GM18505 (cell line): Measurements from ENCODE around the gene PIP5KL1.

Experiments
- ATAC-seq: cut with Tn5 transposase; IDR thresholded peaks from one replicate; pipeline ENCODE4 v1.9.1; 2021; ENCODE audit not compliant: unreplicated experiment
- POLR2A ChIP-seq: IDR thresholded peaks from 4 replicates; pipeline ENCODE4 v1.6.1; 2011; ENCODE audit warnings: borderline replicate concordance; ENCODE audit not compliant: insufficient read depth, insufficient read length; ENCODE audit errors: extremely low read depth

Gene PIP5KL1

DNA sequence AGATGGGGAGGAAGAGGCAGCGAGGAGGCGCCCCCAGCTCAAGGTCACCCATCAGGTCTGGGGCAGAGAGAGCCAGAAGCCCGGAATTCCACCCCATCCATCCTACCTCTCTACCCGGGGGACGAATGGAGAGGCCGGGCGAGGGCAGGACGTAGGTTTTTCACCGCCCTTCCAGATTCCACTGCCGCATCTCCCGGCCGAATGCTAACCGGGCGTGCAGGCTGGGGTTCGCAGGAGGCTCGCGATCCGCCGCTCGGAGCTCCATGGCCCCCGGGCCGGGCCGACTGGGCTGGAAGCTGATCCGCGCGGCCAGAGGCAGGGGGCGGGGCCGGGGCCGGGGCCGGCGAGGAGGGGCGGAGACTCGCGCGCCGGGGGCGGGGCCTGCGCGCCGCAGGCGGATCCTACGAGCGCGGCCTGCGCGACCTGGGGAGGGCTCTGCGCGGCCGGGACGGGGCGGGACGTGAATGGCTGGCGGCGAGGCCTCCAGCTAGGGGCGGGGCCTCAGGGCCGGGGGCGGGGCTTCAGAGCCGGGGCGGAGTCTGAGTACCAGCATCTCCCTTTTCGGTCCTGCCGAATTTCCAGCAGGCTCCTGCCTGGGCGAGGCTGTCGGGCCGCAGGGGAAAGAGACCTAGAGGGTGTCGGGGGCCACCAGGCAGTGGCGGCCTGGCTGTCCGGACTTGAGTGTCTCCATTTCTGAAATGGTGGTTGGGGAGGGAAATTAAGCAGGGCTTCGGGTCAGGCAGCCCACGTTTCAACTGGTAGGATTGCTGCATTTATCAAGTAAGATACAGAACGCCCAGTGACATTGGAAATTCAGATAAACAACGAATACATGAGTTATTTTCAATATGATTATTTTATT lies 13.6 kb downstream of the PIP5KL1 start, which contains the start of gene ST6GALNAC4:
Gene ST6GALNAC4, minus strand, starts transcription at position 322 of the 862 bp plus-strand sequence. CDS start 622 bp downstream, outside the sequence.
- ATAC-seq: peak; percentile 68
- peak; percentile 76 for TF ChIP-seq POLR2A

DNA sequence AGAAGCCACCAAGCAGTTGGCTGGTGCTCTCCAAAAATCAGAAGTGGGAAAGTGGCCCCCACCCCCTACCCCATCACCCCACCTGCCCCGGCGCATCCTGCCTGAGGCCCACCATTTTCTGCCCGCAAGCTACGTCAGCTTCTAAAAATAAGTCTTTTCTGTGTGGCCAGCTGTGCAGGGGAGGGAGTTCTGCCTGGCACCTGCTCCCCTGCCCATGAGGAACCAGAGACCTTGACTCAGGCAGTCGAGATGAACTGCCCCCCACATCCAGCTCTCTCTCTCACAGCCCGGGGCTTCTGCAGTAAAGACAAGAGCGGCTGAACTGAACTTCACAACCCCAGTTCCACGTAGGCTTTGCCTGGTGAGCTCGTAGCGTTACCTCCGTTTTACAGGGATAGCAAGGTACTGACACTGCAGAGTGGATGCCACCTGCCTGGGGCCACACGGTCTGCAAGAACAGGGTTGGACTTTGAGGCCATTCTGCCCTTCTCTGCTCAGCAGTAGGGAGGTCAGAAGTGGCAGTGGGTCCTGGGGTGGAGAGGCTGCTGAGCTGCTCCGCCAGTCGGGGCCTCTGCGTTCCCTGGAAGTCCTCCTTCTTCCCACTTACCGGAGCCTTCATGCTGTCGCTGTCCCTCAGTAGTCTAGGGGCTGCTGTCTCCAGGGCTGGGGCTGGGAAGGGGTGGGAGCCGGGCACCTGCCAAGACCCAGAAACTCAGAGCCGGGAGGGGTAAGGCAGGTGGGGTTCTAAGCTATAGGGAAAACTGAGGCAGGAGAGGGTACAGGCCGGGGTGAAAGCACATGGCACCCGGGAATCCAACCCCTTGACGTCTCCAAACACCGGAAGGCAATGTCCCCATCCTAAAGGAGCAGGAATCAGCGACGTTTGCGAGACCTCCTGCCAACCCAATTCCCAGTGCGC lies 14.5 kb downstream of the PIP5KL1 start:
- peak; percentile 24 for ATAC-seq

DNA sequence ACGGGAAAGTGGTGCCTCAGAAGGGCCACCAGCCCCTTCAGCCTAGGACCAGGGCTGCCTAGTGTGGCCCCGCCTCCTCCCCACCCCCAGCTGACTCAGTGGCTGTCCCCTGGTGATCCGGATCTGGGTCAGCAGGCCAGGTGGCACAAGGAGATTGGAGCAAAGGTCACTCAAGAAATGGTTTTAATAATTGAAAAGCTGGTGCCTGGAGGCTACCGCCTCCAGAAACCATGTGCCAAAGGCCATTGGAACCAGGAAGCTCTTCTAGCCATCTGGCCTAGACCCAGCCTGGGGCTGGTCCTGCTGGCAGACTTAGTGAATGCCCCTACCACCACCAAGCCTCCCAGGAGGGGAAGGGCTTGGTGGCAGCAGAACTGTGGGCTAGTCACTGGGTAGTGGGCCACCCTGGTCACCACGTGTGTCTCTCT lies 15.2 kb downstream of the PIP5KL1 start:
- TF ChIP-seq POLR2A: no peak
- no peak for ATAC-seq

More for the DNA sequence above, 14.5 kb downstream of the PIP5KL1 start:
- peak; percentile 60 for TF ChIP-seq POLR2A

DNA sequence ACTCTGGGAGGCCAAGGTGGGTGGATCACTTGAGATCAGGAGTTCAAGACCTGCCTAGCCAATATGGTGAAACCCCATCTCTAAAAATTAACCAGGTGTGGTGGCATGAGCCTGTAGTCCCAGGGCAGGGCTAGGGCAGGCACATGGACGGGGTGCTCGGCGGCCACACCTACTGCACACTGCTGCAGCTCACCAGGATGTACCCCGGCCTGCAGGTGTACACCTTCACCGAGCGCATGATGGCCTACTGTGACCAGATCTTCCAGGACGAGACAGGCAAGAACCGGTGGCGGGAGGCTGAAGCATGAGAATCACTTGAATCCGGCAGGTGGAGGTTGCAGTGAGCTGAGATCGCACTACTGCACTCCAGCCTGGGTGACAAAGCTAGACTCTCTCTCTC lies 16.9 kb downstream of the PIP5KL1 start:
- ATAC-seq: no peak
- TF ChIP-seq POLR2A: no peak

DNA sequence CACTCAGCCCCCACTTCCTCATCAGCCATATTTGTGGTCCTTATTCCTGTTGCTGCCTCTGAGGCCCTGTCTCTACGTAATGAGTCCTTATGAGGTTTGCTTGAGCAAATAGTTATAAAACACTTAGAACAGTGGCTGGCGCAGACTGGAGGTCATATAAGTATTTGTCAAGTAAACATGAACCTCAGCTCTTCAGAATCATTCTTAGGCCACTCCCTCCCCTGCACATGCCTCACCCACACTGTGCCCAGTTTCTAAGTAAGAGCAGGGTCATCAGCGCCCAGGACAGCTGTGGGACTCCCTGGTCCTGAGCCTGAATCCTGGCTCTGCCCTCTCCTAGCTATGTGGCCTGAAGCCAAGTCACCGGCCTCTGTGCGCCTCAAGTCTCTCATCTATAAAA lies 17.7 kb downstream of the PIP5KL1 start:
- no peak for ATAC-seq
- no peak for TF ChIP-seq POLR2A

DNA sequence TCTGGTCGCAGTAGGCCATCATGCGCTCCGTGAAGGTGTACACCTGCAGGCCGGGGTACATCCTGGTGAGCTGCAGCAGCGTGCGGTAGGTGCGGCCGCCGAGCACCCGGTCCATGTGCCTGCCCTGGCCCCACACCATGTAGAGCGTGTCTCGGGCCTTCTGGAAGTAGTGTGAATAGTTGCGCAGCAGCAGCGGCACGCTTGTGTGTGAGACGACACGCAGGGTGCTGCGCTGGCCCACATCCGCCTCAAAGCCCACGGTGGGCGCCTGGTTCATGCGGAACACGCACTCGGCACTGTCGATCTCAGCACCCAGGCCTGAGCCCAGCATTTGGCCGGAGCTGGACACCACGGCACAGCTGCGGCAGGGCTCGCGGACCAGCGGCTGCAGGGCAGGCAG lies 18.3 kb downstream of the PIP5KL1 start:
- ATAC-seq: no peak
- TF ChIP-seq POLR2A: no peak

DNA sequence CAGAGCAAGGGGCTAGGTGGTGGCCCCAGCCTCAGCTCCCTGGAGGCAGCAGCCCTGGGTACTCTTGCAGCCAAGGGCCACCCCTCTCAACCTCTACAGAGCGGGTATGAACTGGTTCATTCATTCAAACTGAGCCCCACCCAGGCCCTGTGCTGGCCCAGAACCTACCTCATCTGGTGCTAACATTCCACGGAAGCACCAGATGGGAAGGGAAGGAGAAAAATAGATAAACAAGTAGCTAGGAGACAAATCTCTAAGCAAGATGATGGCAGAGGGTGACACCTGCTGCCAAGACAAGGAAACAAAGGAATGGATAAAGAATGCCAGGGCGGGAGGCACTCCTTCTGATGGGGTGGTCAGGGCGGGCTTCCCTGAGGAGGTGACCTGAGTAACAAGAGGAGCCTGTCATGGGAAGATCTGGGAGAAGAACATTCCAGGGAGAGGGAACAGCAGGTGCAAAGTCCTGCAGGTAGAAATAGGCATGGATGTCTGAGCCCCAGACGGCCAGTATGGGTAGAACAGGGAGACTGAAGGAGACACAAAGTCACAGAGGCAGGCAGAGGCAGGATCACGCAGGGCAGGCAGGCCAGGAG lies 19.9 kb downstream of the PIP5KL1 start:
- TF ChIP-seq POLR2A: no peak
- no peak for ATAC-seq

DNA sequence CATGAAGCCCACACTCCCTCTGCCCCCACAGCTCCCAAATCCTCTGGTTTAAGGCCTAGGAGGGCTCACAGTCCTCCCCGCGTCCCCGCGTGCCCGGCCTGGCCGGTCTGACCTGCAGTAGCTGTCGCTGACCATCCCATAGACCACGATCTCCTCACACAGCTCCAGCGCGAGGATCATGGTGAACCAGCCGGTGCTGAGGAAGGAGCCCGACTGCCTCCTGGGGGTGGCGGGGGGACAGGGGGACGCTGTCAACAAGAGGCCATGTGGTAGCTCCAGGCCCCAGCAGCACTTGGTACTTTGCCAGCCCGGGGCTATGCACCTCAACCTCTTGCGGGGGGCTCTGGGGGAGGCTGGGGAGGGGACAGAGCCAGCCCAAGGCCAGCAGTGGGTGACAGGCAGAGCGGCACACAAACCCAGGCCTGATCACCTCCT lies 20.7 kb downstream of the PIP5KL1 start:
- no peak for TF ChIP-seq POLR2A
- no peak for ATAC-seq

DNA sequence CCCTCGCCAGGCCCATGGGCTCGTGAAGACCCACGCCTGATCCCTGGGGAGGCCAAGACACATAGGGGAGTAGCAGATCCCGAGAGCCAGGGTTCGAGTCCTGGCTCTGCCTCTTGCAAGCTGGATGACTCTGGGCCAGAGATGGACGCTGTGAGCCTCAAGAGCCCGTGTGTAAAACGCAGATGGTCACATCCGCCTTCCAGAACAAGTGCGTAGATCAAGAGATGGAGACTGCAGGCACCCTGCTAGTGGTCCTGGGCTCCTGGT lies 22.0 kb downstream of the PIP5KL1 start:
- no peak for TF ChIP-seq POLR2A
- no peak for ATAC-seq

DNA sequence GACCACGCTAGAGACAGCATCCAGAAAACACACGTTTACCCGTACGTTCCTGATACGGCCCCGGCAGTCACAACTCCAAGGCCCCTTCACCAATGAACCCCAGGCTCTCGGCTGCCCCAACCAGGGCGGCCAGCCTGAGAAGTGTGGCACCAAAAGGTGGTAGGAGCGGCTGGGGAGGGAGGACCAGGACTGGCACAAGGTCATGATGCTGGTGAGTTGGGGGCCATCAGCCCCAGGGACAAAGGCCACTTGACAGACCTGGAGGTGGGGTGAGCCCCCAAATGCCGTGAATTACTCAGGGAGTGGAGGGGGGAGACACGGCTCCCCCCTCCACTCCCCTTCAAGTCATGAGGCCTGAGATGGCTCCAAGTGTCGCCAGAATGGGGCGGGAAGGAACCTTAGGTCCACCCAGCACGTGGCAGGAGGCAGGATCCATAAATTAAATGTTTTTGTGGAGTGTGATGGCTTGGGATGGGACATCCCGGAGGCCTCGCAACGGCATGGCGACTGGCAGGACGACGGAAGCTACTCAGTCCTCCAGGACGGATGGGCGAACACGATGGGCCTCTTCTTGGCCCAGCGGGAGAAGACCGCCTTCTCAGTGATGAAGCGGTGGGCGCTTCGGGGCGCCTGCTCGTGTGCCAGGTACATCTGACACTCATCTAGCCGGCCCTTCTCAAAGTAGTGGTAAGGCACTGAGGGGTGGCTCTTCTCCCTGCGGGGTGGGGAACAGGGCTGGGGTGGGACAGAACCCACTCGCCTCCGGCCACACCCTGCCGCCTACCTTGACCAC lies 22.5 kb downstream of the PIP5KL1 start:
- ATAC-seq: no peak
- TF ChIP-seq POLR2A: no peak

DNA sequence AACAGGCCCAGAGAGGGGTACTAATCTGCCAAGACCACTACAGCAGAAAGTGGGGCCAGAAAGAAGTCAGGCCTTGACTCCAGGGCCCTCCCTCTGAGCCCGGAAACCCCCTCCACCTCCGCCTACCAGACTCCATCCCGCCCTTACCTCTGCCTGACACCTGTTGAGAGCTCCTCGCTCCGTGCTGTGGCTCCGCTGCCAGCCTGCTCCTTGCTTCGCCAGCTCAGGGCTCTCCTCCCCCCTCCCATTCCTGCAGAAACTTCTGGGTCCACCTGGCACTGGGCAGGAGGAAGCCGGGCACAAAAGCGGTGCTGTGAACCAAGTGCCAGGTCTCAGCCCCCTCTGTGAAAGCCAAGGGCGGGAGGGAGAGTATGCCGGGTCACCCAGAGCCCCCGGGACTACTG lies 24.8 kb downstream of the PIP5KL1 start:
- TF ChIP-seq POLR2A: no peak
- no peak for ATAC-seq

DNA sequence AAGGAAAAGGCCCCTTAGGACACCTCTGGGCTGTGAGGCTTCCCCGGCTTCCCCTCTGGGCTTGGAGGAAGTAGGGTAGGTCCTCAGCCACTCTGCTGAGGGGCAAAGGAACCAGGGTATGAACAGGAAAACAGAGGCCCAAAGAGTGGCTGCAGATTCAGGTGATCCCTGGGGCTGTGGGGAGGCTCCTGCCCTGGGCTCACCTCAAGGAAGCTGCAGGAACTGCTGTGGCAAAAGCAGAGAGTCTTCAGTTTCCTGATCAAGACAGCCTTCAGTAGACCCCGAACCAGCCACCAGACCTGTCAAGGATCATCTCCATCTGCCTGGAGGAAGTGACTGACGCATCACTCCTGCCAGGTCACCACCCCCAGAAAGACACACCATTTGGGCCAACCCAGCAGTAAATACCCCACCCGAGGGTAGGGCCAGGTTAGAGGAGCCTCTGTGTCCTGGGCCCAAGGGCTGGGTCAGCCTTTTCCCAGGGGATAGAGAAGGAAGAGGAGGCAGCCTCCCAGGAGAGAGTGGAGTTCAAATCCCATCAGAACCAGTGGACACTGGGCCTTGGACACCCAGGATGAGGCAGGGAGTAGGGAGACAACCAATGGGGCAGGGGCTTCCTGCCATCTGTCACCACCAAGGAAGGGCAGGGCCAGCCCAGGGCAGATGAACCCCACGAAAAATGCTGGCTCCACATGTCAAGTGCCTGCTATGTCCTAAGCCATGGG lies 25.4 kb downstream of the PIP5KL1 start:
- TF ChIP-seq POLR2A: no peak
- no peak for ATAC-seq
